HepG2 (cell line): Measurements from ENCODE around the gene NAT9.

Experiments
- EZH2 ChIP-seq: conservative IDR thresholded peaks from 2 replicates; pipeline ENCODE4 v1.6.1; 2012; ENCODE audit warnings: mild to moderate bottlenecking, low read depth, low read length, moderate library complexity
- GABPA ChIP-seq, 2 experiments: IDR thresholded peaks; 2 replicates each; pipeline ENCODE4 v1.6.1; 2011 to 2016; ENCODE audit warnings: low read depth in 2 of 2, low read length in 1 of 2, missing biosample characterization in 1 of 2, missing genetic modification characterization in 1 of 2
- MTA3 ChIP-seq: sonication (generic); formaldehyde crosslinking; IDR thresholded peaks from 2 replicates; pipeline ENCODE4 v1.4.0; 2020; ENCODE audit warnings: missing genetic modification reagents
- ZNF672 ChIP-seq: sonication (generic); formaldehyde crosslinking; IDR thresholded peaks from 2 replicates; pipeline ENCODE4 v1.8.1; 2022; ENCODE audit warnings: missing genetic modification reagents
- ZNF747 ChIP-seq: sonication (generic); formaldehyde crosslinking; IDR thresholded peaks from 2 replicates; pipeline ENCODE4 v1.8.1; 2023; ENCODE audit warnings: missing genetic modification reagents, mild to moderate bottlenecking, borderline replicate concordance
- ZZZ3 ChIP-seq: sonication (generic); formaldehyde crosslinking; IDR thresholded peaks from 2 replicates; pipeline ENCODE4 v1.4.0; 2020; ENCODE audit warnings: missing genetic modification reagents, mild to moderate bottlenecking, borderline replicate concordance
- TF ChIP-seq, protein P1 (sequence below): sonication (generic); formaldehyde crosslinking; IDR thresholded peaks from 2 replicates; pipeline ENCODE4 v1.4.0; 2020; ENCODE audit warnings: missing genetic modification reagents, mild to moderate bottlenecking, borderline replicate concordance
- TF ChIP-seq, protein P2 (sequence below): sonication (generic); formaldehyde crosslinking; IDR thresholded peaks from 2 replicates; pipeline ENCODE4 v1.4.0; 2020; ENCODE audit warnings: low read depth, mild to moderate bottlenecking, missing genetic modification reagents

DNA sequence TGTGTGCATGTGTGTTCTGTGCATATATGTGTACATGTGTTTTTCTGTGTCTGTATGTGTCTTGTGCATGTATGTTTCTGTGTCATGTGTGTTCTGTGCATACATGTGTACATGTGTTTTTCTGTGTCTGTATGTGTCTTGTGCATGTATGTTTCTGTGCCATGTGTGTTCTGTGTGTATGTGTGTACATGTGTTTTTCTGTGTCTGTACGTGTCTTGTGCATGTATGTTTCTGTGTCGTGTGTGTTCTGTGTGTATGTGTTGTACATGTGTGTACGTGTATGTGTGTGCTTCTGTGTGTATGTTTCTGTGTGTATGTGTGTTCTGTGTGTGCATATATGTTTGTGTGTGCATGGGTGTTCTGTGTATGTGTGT, 47.5 kb downstream of the NAT9 start:
- TF ChIP-seq MTA3 (CRISPR knock-in tag) (no peak), EZH2 (no peak), GABPA (IDR thresholded peaks at IDR 0.05; ENCODE audit: low read depth, low read length) (no peak), GABPA (CRISPR knock-in tag; IDR thresholded peaks at IDR 0.05; ENCODE audit: low read depth) (no peak), ZNF747 (CRISPR knock-in tag) (no peak), ZZZ3 (CRISPR knock-in tag) (no peak), ZNF672 (CRISPR knock-in tag) (no peak)
- TF ChIP-seq, protein P1, sequence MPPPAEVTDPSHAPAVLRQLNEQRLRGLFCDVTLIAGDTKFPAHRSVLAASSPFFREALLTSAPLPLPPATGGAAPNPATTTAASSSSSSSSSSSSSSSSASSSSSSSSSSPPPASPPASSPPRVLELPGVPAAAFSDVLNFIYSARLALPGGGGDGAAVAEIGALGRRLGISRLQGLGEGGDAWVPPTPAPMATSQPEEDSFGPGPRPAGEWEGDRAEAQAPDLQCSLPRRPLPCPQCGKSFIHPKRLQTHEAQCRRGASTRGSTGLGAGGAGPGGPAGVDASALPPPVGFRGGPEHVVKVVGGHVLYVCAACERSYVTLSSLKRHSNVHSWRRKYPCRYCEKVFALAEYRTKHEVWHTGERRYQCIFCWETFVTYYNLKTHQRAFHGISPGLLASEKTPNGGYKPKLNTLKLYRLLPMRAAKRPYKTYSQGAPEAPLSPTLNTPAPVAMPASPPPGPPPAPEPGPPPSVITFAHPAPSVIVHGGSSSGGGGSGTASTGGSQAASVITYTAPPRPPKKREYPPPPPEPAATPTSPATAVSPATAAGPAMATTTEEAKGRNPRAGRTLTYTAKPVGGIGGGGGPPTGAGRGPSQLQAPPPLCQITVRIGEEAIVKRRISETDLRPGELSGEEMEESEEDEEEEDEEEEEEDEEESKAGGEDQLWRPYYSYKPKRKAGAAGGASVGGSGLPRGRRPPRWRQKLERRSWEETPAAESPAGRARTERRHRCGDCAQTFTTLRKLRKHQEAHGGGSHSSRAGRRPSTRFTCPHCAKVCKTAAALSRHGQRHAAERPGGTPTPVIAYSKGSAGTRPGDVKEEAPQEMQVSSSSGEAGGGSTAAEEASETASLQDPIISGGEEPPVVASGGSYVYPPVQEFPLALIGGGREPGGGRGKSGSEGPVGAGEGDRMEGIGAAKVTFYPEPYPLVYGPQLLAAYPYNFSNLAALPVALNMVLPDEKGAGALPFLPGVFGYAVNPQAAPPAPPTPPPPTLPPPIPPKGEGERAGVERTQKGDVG, result no peak
- TF ChIP-seq, protein P2, sequence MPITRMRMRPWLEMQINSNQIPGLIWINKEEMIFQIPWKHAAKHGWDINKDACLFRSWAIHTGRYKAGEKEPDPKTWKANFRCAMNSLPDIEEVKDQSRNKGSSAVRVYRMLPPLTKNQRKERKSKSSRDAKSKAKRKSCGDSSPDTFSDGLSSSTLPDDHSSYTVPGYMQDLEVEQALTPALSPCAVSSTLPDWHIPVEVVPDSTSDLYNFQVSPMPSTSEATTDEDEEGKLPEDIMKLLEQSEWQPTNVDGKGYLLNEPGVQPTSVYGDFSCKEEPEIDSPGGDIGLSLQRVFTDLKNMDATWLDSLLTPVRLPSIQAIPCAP (CRISPR knock-in tag), result no peak
